GM19239 (cell line): Measurements from ENCODE around the gene RNF183.
"Not testable (repeated sequence)": the region's sequence is repeated elsewhere in the genome, so short reads cannot be mapped to it uniquely, and the experiment has no call there.

Experiments
- DNase-seq: peaks from one replicate; pipeline ENCODE4 v3.0.0; 2011; ENCODE audit warnings: low spot score; ENCODE audit not compliant: insufficient read length
- FAIRE-seq: peaks from 2 replicates; lab custom pipeline; 2011; peaks lifted over from hg19 to GRCh38; lab: Jason Lieb, UNC

RNF183 gene

DNA sequence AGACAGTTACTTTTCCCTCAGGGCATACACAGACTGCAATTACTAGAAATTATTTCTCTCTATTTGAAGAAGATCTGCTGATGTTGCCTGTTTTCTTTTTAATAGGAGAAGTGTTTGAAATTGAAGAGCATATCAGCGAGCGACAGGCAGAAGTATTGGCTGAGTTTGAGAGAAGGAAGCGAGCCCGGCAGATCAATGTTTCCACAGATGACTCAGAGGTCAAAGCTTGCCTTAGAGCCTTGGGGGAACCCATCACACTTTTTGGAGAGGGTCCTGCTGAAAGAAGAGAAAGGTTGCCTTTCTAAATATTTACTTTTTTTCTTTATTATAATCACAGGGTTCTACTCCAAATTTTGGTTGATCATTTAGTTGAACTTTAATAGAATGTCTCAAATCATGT lies 24.3 kb downstream of the RNF183 start:
- DNase-seq, result no peak
- FAIRE-seq, result no peak

DNA sequence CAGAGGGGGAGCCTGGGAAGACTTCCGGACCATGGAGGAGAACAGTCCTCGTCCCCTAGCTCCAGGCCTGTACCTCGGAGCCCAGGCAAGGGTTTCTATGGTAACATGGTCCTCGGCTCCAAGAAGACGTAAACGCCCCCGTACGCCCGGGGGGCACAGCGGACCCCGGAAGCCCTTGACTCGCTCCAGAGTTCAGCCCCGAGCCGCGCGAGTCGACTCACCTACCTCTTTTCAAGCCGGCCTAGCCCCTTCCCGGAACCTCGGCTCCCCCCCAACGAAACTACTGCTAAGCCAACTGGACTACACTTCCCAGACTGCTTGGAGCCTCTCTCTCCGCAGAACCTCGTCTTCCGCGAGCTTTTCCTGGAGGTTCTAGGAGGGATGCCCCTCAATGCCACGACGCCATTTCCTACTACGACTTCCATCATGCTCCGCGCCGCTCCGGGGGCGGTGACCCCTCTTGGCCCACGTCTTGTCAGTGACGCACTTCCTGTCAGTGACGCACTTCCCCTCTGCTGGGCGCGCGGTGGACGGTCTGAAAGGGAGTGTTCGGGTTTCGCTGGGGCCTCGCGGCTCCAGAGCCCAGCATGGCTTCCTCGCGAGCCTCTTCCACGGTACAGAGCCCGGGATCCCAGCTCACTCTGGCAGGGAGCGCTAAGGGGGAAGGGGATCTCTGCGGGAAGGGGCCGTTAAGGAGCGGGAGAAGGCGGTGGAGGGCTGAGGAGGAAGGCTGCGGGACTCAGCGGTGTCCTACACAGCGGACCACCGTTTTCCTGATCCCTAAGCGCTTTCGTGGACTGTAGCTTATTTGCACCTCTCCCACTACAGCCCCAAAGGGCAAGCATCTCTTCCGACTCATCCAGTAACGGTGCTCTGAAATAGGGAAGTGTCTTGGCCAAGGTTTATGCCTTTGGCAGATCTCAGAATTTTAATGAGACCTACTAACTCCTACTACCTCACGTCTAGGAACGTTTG lies 27.7 kb downstream of the RNF183 start, which contains the start of the genes CDC26 and PRPF4:
CDC26 (minus strand) TSS at position 416 of the 975 bp plus-strand sequence. CDS start 3,065 bp downstream, outside the sequence.
PRPF4 (plus strand) TSS at position 502 of the 975 bp plus-strand sequence; CDS start at position 588, 86 bp downstream.
- DNase-seq, result peak; percentile 87
- peak; percentile 96 for FAIRE-seq

DNA sequence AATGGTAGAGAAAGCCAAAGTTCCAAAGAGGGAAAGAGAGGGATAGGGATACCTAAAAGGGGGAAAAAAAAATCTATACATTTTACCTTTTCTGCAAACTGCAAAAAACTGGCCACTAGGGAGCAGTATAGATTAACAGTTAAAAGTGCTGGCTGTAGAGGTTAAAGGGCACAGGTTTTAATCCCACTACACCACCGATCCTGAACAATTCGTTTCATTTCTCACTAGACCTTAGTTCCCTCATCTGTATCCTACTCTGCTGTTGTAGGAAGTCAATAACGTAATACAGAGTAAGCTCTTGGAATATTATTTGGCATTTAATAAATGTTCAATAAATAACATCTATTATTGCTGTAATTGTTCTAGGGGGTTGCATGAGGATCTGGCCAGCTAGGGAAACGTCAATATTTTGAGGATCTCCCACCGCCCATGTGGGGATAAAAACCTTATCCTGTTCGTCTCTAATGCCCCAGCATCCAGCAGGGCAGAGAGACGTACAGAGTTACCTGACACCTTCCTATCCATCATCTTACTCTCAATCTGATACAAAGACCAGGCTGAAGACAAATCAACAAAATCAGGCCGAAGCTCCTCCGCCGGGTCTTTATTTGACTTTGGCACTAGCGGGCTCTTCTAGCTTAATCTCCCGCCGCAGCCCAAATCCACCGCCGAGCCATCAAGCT lies 28.6 kb downstream of the RNF183 start:
- FAIRE-seq (peak; percentile 57), DNase-seq (peak; percentile 40)

GRCh38 chr9:113269871-113270270 lies 33.3 kb downstream of the RNF183 start:
- FAIRE-seq (no peak), DNase-seq (no peak)

DNA sequence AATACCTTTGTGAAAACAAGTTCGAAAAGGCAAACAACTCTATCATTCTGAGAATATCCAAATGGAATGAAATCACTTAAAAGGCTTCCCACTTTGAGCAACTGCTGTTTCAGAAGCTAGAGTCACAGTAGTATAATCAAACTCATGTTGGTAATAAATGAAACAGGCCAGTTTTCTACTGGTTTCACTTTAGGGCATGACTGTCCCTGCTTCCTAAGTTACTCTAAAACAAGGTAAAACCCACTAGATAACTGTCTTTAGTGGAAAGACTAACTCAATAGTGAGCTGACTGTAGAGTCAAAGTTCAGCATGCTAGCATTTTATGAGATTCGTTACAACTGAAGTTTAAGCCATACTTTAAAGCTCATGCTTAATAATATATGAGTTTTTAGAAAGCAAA lies 33.8 kb downstream of the RNF183 start:
- no peak for FAIRE-seq
- DNase-seq, result no peak

DNA sequence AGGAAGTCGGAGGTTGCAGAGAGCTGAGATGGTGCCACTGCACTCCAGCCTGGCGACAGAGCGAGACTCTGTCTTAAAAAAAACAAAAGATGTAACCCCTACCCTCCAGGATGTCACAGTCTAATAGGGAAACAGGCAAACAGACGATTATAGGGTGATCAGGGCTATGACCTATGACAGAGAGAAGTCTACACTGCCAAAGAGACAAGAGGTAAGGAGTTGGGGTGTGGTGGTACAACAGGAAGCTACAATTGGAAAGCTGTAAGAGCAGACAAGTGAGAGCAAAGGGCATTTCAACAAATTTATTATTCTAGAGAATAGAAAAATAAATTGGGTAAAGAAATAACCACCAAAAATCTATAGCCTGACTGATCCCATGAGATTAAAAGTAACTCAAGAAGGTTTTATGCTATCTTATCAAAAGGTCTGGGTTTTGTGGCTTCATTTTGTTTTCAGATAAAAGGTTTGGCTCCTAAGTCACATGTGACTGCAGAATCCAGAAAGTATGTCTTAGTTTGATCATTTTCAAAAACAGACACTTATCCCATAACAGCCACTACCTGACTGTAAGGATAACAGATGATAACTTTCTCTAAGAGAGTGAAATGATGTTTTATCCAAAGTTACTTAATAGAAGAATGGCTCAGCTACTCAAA lies 35.1 kb downstream of the RNF183 start:
- DNase-seq (no peak), FAIRE-seq (no peak)

DNA sequence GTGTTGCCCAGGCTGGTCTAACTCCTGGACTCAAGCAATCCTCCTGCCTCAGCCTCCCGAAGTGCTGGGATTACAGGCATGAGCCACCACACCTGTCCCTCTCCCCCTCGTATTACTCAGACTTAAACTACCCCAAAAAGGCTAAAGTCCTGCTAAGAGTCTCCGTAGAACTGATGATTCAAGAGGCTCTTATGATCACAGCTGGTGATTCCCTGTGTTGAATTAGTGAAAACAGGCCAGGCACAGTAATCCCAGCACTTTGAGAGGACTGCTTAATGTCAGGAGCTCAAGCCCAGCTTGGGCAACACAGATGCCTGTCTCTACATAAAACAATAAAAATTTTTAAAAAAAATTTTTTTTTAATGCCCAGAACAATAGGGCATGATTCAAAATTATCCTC lies 37.0 kb downstream of the RNF183 start:
- no peak for FAIRE-seq
- DNase-seq, result no peak

GRCh38 chr9:113261917-113262671 lies 41.1 kb downstream of the RNF183 start:
- FAIRE-seq (no peak), DNase-seq (no peak)

- FAIRE-seq (no peak), DNase-seq (no peak)
These were observed 44.9 kb downstream of the RNF183 start for GRCh38 chr9:113258282-113258681.

DNA sequence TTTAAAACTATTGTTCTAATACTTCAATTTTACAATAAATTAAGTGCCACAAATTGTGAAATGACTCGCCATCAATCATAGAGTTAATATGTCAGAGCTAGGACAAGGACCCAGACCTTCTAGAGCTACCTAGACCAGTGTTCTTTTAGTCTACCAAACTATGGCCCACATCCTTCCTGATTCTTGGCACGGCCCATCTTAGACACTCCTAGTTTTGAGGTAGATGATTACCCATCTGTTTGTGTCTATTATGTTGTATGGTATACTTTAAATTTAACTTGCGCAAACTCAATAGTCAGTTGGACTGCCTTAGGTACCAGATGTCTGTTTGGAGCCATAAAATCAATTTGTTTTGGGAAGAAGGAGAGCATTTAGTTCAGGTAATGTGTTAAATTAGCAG lies 45.3 kb downstream of the RNF183 start:
- DNase-seq (no peak), FAIRE-seq (no peak)

DNA sequence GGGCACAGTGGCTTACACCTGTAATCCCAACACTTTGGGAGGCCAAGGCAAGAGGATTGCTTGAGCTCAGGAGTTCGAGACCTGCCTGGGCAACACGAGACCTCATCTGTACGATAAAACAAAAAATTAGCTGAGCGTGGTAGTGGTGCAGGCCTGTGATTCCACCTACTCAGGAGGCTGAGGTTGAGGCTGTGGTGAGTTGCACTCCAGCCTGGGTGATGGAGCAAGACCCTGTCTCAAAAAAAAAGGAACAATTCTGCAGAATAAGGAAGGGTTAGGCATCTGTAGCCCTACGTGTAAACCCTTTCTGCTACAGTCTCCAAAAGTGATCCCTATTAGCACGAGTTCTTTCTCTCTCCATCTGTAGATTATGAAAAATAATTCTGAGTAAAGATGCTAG lies 47.7 kb downstream of the RNF183 start:
- no peak for DNase-seq
- FAIRE-seq, result no peak

- DNase-seq (no peak), FAIRE-seq (no peak)
These were observed 48.2 kb downstream of the RNF183 start for GRCh38 chr9:113254991-113255390.

- DNase-seq, result no peak
- no peak for FAIRE-seq
These were observed 52.4 kb downstream of the RNF183 start for GRCh38 chr9:113250807-113251206.

- FAIRE-seq, DNase-seq: not testable (repeated sequence)
These were observed 53.5 kb downstream of the RNF183 start for GRCh38 chr9:113249661-113250060.

DNA sequence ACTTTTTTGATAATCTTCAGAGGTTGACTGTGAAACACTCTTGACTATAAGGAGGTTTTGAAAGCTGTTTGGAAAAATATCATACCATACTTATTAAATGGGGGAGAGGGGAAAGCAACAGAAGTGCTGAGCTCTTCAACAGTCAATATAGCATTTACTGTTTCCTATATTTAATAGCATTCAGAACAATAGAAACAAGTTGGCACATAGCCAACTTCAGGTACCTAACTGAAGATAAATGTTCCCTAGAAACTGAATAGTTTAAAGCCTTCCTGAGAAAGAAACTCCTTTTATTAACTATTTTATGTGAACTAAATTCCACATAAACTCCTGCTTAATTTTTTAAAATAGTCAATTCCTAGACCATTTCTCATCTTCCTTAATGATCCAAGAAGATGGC lies 55.5 kb downstream of the RNF183 start:
- FAIRE-seq, result no peak
- no peak for DNase-seq
